ENCODE results near the gene KLHL30. TPM values are rescaled to one million over a fixed set of nuclear protein-coding genes. Genes with fewer than 3 reads are reported as not detected.

KLHL30 gene
- total RNA-seq, 1 donor from 2014 or later: 20.6 TPM

- intact Hi-C loops (cut with DNase I): no loop called here
- DNase-seq (ENCODE audit: missing footprints): peak; percentile 43
These were observed 14.6 kb downstream of the KLHL30 start for GRCh38 chr2:238152771-238153688.

GRCh38 chr2:238154570-238154969 is 16.1 kb downstream of the KLHL30 start:
- peak; percentile 53 for DNase-seq (ENCODE audit: missing footprints)
- intact Hi-C loops (cut with DNase I): no loop called here

More at GRCh38 chr2:238152771-238153688, 14.6 kb downstream of the KLHL30 start:
- ATAC-seq: no peak

GRCh38 chr2:238155051-238155760 is 16.7 kb downstream of the KLHL30 start:
- ATAC-seq: peak; percentile 41
- intact Hi-C loops (cut with DNase I): no loop called here
- peak; percentile 70 for DNase-seq (ENCODE audit: missing footprints)

More at GRCh38 chr2:238154570-238154969, 16.1 kb downstream of the KLHL30 start:
- no peak for ATAC-seq

- DNase-seq (ENCODE audit: missing footprints) (peak; percentile 37), ATAC-seq (no peak)
These were observed 17.6 kb downstream of the KLHL30 start for GRCh38 chr2:238155761-238156694.

GRCh38 chr2:238157506-238158017 is 19.1 kb downstream of the KLHL30 start:
- DNase-seq (ENCODE audit: missing footprints) (no peak), ATAC-seq (no peak)
- intact Hi-C loops (cut with DNase I): no loop called here

More at GRCh38 chr2:238155761-238156694, 17.6 kb downstream of the KLHL30 start:
- intact Hi-C loops (cut with DNase I): no loop called here

GRCh38 chr2:238158018-238158508 is 19.6 kb downstream of the KLHL30 start:
- ATAC-seq (no peak), DNase-seq (ENCODE audit: missing footprints) (no peak)
- intact Hi-C loops (cut with DNase I): no loop called here

GRCh38 chr2:238158509-238159070 is 20.1 kb downstream of the KLHL30 start, which contains the start of gene ERFE:
Gene ERFE (plus strand): TSS chr2:238158970. CDS start chr2:238159008, 38 bp downstream.
- no peak for DNase-seq (ENCODE audit: missing footprints)
- intact Hi-C loops (cut with DNase I): no loop called here
- ATAC-seq: peak; percentile 35

- DNase-seq (ENCODE audit: missing footprints) (peak; percentile 50), ATAC-seq (no peak)
- intact Hi-C loops (cut with DNase I): no loop called here
These were observed 20.6 kb downstream of the KLHL30 start for GRCh38 chr2:238159071-238159539.

GRCh38 chr2:238159661-238160205 is 21.3 kb downstream of the KLHL30 start:
- ATAC-seq (no peak), DNase-seq (ENCODE audit: missing footprints) (peak; percentile 73)
- intact Hi-C loops (cut with DNase I): loop anchor here (10.0 kb wide), 1 partner anchor 105 kb away; no protein-coding TSS in a partner anchor

GRCh38 chr2:238160206-238161129 is 22.0 kb downstream of the KLHL30 start:
- peak; percentile 54 for DNase-seq (ENCODE audit: missing footprints)
- intact Hi-C loops (cut with DNase I): loop anchor here (10.0 kb wide), 1 partner anchor 104 kb away; no protein-coding TSS in a partner anchor
- ATAC-seq: no peak

- intact Hi-C loops (cut with DNase I): loop anchor here (10.0 kb wide), 1 partner anchor 103 kb away; no protein-coding TSS in a partner anchor
- no peak for DNase-seq (ENCODE audit: missing footprints)
- no peak for ATAC-seq
These were observed 23.0 kb downstream of the KLHL30 start for GRCh38 chr2:238161291-238162051.

GRCh38 chr2:238162251-238162845 is 23.9 kb downstream of the KLHL30 start:
- DNase-seq (ENCODE audit: missing footprints) (no peak), ATAC-seq (no peak)
- intact Hi-C loops (cut with DNase I): loop anchor here (10.0 kb wide), 1 partner anchor 102 kb away; no protein-coding TSS in a partner anchor

GRCh38 chr2:238162846-238163441 is 24.5 kb downstream of the KLHL30 start:
- intact Hi-C loops (cut with DNase I): loop anchor here (10.0 kb wide), 1 partner anchor 102 kb away; no protein-coding TSS in a partner anchor
- ATAC-seq (no peak), DNase-seq (ENCODE audit: missing footprints) (no peak)

- intact Hi-C loops (cut with DNase I): loop anchor here (10.0 kb wide), 1 partner anchor 101 kb away; no protein-coding TSS in a partner anchor
- ATAC-seq (no peak), DNase-seq (ENCODE audit: missing footprints) (no peak)
These were observed 25.2 kb downstream of the KLHL30 start for GRCh38 chr2:238163481-238164198.

Data from Right ventricle myocardium inferior (tissue), 1 donor.